Ishikawa (cell line): ENCODE data around the gene ACSF3.

Experiments
- CEBPB ChIP-seq: IDR thresholded peaks from 2 replicates; pipeline ENCODE4 v1.6.1; 2012
- CREB1 ChIP-seq: IDR thresholded peaks from 2 replicates; pipeline ENCODE4 v1.6.1; 2012; ENCODE audit warnings: low read depth
- EGR1 ChIP-seq: IDR thresholded peaks from 2 replicates; pipeline ENCODE4 v1.6.1; 2012
- EP300 ChIP-seq: IDR thresholded peaks from 2 replicates; pipeline ENCODE4 v1.6.1; 2012; ENCODE audit warnings: borderline replicate concordance
- FOXM1 ChIP-seq: IDR thresholded peaks from 2 replicates; pipeline ENCODE4 v1.6.1; 2012; ENCODE audit warnings: low read depth, borderline replicate concordance
- NFIC ChIP-seq: IDR thresholded peaks from 2 replicates; pipeline ENCODE4 v1.6.1; 2012
- RAD21 ChIP-seq: IDR thresholded peaks from 2 replicates; pipeline ENCODE4 v1.6.1; 2012; ENCODE audit warnings: low read depth
- TAF1 ChIP-seq: IDR thresholded peaks from 2 replicates; pipeline ENCODE4 v1.6.1; 2012; ENCODE audit warnings: low read depth, mild to moderate bottlenecking
- TCF12 ChIP-seq: IDR thresholded peaks from 2 replicates; pipeline ENCODE4 v1.6.1; 2012; ENCODE audit warnings: low read depth
- TEAD4 ChIP-seq: IDR thresholded peaks from 2 replicates; pipeline ENCODE4 v1.6.1; 2012
- YY1 ChIP-seq: IDR thresholded peaks from 2 replicates; pipeline ENCODE4 v1.6.1; 2012; ENCODE audit warnings: low read depth
- ZBTB7A ChIP-seq: IDR thresholded peaks from 2 replicates; pipeline ENCODE4 v1.6.1; 2012; ENCODE audit warnings: low read depth
- TF ChIP-seq, protein P1 (sequence below): IDR thresholded peaks from 2 replicates; pipeline ENCODE4 v1.6.1; 2012
- TF ChIP-seq, protein P2 (sequence below): IDR thresholded peaks from 2 replicates; pipeline ENCODE4 v1.6.1; 2012; ENCODE audit warnings: low read depth, mild to moderate bottlenecking
- TF ChIP-seq, protein P3 (sequence below): IDR thresholded peaks from 2 replicates; pipeline ENCODE4 v1.6.1; 2012

The ACSF3 gene

GRCh38 chr16:89076159-89076558 is 17.5 kb upstream of the ACSF3 start:
- no peak for TF ChIP-seq ZBTB7A
- TF ChIP-seq NFIC: no peak
- TF ChIP-seq, protein P1, sequence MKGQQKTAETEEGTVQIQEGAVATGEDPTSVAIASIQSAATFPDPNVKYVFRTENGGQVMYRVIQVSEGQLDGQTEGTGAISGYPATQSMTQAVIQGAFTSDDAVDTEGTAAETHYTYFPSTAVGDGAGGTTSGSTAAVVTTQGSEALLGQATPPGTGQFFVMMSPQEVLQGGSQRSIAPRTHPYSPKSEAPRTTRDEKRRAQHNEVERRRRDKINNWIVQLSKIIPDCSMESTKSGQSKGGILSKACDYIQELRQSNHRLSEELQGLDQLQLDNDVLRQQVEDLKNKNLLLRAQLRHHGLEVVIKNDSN: no peak
- TF ChIP-seq, protein P2, sequence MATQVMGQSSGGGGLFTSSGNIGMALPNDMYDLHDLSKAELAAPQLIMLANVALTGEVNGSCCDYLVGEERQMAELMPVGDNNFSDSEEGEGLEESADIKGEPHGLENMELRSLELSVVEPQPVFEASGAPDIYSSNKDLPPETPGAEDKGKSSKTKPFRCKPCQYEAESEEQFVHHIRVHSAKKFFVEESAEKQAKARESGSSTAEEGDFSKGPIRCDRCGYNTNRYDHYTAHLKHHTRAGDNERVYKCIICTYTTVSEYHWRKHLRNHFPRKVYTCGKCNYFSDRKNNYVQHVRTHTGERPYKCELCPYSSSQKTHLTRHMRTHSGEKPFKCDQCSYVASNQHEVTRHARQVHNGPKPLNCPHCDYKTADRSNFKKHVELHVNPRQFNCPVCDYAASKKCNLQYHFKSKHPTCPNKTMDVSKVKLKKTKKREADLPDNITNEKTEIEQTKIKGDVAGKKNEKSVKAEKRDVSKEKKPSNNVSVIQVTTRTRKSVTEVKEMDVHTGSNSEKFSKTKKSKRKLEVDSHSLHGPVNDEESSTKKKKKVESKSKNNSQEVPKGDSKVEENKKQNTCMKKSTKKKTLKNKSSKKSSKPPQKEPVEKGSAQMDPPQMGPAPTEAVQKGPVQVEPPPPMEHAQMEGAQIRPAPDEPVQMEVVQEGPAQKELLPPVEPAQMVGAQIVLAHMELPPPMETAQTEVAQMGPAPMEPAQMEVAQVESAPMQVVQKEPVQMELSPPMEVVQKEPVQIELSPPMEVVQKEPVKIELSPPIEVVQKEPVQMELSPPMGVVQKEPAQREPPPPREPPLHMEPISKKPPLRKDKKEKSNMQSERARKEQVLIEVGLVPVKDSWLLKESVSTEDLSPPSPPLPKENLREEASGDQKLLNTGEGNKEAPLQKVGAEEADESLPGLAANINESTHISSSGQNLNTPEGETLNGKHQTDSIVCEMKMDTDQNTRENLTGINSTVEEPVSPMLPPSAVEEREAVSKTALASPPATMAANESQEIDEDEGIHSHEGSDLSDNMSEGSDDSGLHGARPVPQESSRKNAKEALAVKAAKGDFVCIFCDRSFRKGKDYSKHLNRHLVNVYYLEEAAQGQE: no peak
- no peak for TF ChIP-seq FOXM1
- no peak for TF ChIP-seq YY1
- TF ChIP-seq TEAD4: no peak
- no peak for TF ChIP-seq CEBPB

- TF ChIP-seq EGR1 (no peak), NFIC (no peak), CEBPB (no peak), TCF12 (no peak), YY1 (no peak), EP300 (no peak), FOXM1 (no peak), ZBTB7A (no peak), TEAD4 (no peak), TAF1 (no peak)
- TF ChIP-seq, protein P3, sequence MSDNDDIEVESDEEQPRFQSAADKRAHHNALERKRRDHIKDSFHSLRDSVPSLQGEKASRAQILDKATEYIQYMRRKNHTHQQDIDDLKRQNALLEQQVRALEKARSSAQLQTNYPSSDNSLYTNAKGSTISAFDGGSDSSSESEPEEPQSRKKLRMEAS: no peak
- TF ChIP-seq, protein P2: no peak
- TF ChIP-seq, protein P1: no peak
Observed at GRCh38 chr16:89077076-89077475, 16.6 kb upstream of the ACSF3 start.

GRCh38 chr16:89078172-89078571 is 15.5 kb upstream of the ACSF3 start:
- no peak for TF ChIP-seq EP300
- TF ChIP-seq CREB1: no peak
- no peak for TF ChIP-seq NFIC
- no peak for TF ChIP-seq TEAD4
- TF ChIP-seq EGR1: no peak
- no peak for TF ChIP-seq TCF12
- TF ChIP-seq CEBPB: no peak
- no peak for TF ChIP-seq ZBTB7A
- TF ChIP-seq, protein P1: no peak
- TF ChIP-seq, protein P3: no peak
- TF ChIP-seq FOXM1: no peak
- no peak for TF ChIP-seq YY1
- TF ChIP-seq, protein P2: no peak
- no peak for TF ChIP-seq RAD21
- no peak for TF ChIP-seq TAF1

DNA sequence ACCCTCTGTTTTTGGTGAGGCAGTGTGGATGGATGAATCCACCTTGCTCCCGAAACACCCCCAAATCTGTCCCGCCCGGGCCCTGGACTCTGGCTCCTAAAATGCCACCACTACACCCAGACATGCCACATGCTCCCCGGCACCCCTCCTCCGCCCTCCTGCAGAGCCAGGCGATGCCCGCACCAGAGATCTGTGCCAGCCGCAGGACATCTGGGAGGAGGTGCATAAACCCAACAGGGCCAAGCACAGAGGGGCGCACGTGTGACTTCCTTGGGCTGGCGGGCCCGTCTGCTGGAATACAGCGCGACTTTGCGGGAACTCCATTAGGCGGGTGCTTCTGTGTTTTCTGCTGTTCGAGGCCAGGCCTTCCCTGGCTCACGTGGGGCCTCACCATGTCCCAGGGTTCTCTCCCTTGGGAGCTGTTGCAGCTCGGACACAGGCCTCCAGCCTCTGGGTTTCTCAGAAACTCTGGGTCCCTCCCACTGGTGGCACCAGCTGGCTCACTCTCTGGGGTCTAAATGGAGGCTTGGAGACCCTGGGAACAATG is 14.1 kb upstream of the ACSF3 start:
- no peak for TF ChIP-seq TEAD4
- no peak for TF ChIP-seq RAD21
- TF ChIP-seq ZBTB7A: no peak
- TF ChIP-seq YY1: no peak
- no peak for TF ChIP-seq EGR1
- no peak for TF ChIP-seq FOXM1
- TF ChIP-seq EP300: no peak
- no peak for TF ChIP-seq NFIC
- TF ChIP-seq, protein P2: no peak
- TF ChIP-seq, protein P3: no peak
- no peak for TF ChIP-seq CEBPB
- TF ChIP-seq CREB1: no peak
